IMR-90 (cell line): ENCODE data around the gene HNRNPR. TPM values are rescaled to one million over a fixed set of nuclear protein-coding genes. Genes with fewer than 3 reads are reported as not detected.

Source experiments
- ATAC-seq: fragments of 200-7000 bp; cut with Tn5 transposase; 2 replicates; pipeline ENCODE4 v1.9.1; 2020; ENCODE audit warnings: low read depth, mild to moderate bottlenecking, moderate library complexity
- BruUV-seq: library from RNA; stranded (reverse); fragments of 400-500 nt; replicated peaks from 2 replicates; lab custom pipeline; 2021; lab: Mats Ljungman, UMichigan
- CTCF ChIA-PET: fragments of 300-600 bp; formaldehyde crosslinking; extraction: SDS; loops from one replicate; lab custom pipeline; 2021; ENCODE audit warnings: antibody characterized with exemption; lab: Yijun Ruan, JAX
- POLR2A ChIA-PET: fragments of 300-600 bp; sonication (Branson Sonifier 250); formaldehyde crosslinking; loops from one replicate; lab custom pipeline; 2022; ENCODE audit warnings: antibody characterized with exemption; ENCODE audit not compliant: unreplicated experiment; lab: Charles Lee
- DNase-seq: peaks from one replicate; pipeline ENCODE4 v3.0.0; 2013
- H2AFZ ChIP-seq: replicated peaks from 2 replicates; pipeline ENCODE3; 2013; ENCODE audit warnings: low read length, mild to moderate bottlenecking; ENCODE audit not compliant: poor library complexity
- H2AK5ac ChIP-seq: 2 replicates; pipeline ENCODE4 v1.6.1; 2013; ENCODE audit warnings: low read depth, low read length, inconsistent platforms
- H2AK9ac ChIP-seq: replicated peaks from 2 replicates; pipeline ENCODE3; 2013; ENCODE audit warnings: mild to moderate bottlenecking, low read depth, low read length, moderate library complexity; ENCODE audit not compliant: poor library complexity
- H2BK120ac ChIP-seq: 2 replicates; pipeline ENCODE4 v1.6.1; 2013; ENCODE audit warnings: low read depth, low read length, inconsistent platforms
- H2BK15ac ChIP-seq: 3 replicates; pipeline ENCODE4 v1.6.1; 2013; ENCODE audit warnings: low read depth, low read length, inconsistent platforms
- H2BK20ac ChIP-seq: 2 replicates; pipeline ENCODE4 v1.6.1; 2013; ENCODE audit warnings: low read depth, mild to moderate bottlenecking, inconsistent platforms, low read length, moderate library complexity
- H2BK5ac ChIP-seq: 2 replicates; pipeline ENCODE4 v1.6.1; 2013; ENCODE audit warnings: mild to moderate bottlenecking, low read depth, low read length, inconsistent platforms; ENCODE audit not compliant: poor library complexity, severe bottlenecking
- H3K14ac ChIP-seq: replicated peaks from 2 replicates; pipeline ENCODE4 v1.6.1; 2013; ENCODE audit warnings: low read depth, low read length, inconsistent platforms
- H3K18ac ChIP-seq: 2 replicates; pipeline ENCODE4 v1.6.1; 2013; ENCODE audit warnings: low read depth, low read length, control low read depth
- H3K23ac ChIP-seq: 2 replicates; pipeline ENCODE4 v1.6.1; 2013; ENCODE audit warnings: low read depth, low read length, inconsistent platforms
- H3K27ac ChIP-seq: 2 replicates; pipeline ENCODE4 v1.5.1; 2013; ENCODE audit warnings: mild to moderate bottlenecking, control low read depth, low read length; ENCODE audit not compliant: insufficient read depth
- H3K27me3 ChIP-seq: 2 replicates; pipeline ENCODE4 v1.6.1; 2013; ENCODE audit warnings: low read length; ENCODE audit not compliant: control insufficient read depth, insufficient read depth
- H3K36me3 ChIP-seq: 2 replicates; pipeline ENCODE4 v1.6.1; 2013; ENCODE audit warnings: low read length, mixed read lengths; ENCODE audit not compliant: control insufficient read depth, insufficient read depth
- H3K4ac ChIP-seq: 2 replicates; pipeline ENCODE4 v1.6.1; 2013; ENCODE audit warnings: low read depth, low read length, inconsistent platforms
- H3K4me1 ChIP-seq: 2 replicates; pipeline ENCODE4 v1.6.1; 2013; ENCODE audit warnings: low read length, mixed read lengths; ENCODE audit not compliant: control insufficient read depth, insufficient read depth
- H3K4me2 ChIP-seq: 2 replicates; pipeline ENCODE4 v1.6.1; 2013; ENCODE audit warnings: low read depth, mild to moderate bottlenecking, control low read depth, low read length, moderate library complexity
- H3K4me3 ChIP-seq: 2 replicates; pipeline ENCODE4 v1.5.1; 2013; ENCODE audit warnings: low read depth, mild to moderate bottlenecking, control low read depth, low read length, moderate library complexity; ENCODE audit not compliant: insufficient read depth
- H3K56ac ChIP-seq: 2 replicates; pipeline ENCODE4 v1.6.1; 2013; ENCODE audit warnings: low read length, inconsistent platforms; ENCODE audit not compliant: insufficient read depth; ENCODE audit errors: extremely low read depth
- H3K79me1 ChIP-seq, 2 experiments: 2 replicates each; pipeline ENCODE4 v1.6.1; 2013; ENCODE audit warnings: low read length in 2 of 2, inconsistent platforms in 1 of 2, low read depth in 1 of 2
- H3K9ac ChIP-seq: 2 replicates; pipeline ENCODE4 v1.6.1; 2013; ENCODE audit warnings: low read depth, low read length, control low read depth
- H3K9me1 ChIP-seq: 2 replicates; pipeline ENCODE4 v1.6.1; 2013; ENCODE audit warnings: low read length, inconsistent platforms; ENCODE audit not compliant: insufficient read depth
- H3K9me3 ChIP-seq: 2 replicates; pipeline ENCODE4 v1.6.1; 2013; ENCODE audit warnings: low read length; ENCODE audit not compliant: control insufficient read depth, insufficient read depth
- H4K20me1 ChIP-seq: 2 replicates; pipeline ENCODE4 v1.6.1; 2013; ENCODE audit warnings: low read length, inconsistent platforms; ENCODE audit not compliant: insufficient read depth
- H4K5ac ChIP-seq: 2 replicates; pipeline ENCODE4 v1.6.1; 2013; ENCODE audit warnings: mild to moderate bottlenecking, low read depth, low read length, control low read depth
- H4K8ac ChIP-seq, 2 experiments: 2 replicates each; pipeline ENCODE4 v1.6.1; 2013; ENCODE audit warnings: low read depth in 2 of 2, low read length in 2 of 2, control low read depth in 1 of 2, inconsistent platforms in 1 of 2
- H4K91ac ChIP-seq: 2 replicates; pipeline ENCODE4 v1.6.1; 2013; ENCODE audit warnings: low read depth, low read length, inconsistent platforms; ENCODE audit not compliant: insufficient read depth
- RAD21 ChIP-seq: IDR thresholded peaks from 2 replicates; pipeline ENCODE4 v1.6.1; 2012; ENCODE audit warnings: low read length, improper control_type of control experiment
- RCOR1 ChIP-seq: IDR thresholded peaks from 2 replicates; pipeline ENCODE4 v1.6.1; 2012; ENCODE audit warnings: mild to moderate bottlenecking, low read length, improper control_type of control experiment; ENCODE audit not compliant: insufficient replicate concordance
- RFX5 ChIP-seq: IDR thresholded peaks from 2 replicates; pipeline ENCODE4 v1.8.0; 2012; ENCODE audit warnings: low read depth, mild to moderate bottlenecking, low read length, moderate library complexity
- WGBS, 2 experiments: methylation state at CpG; one replicate each; pipeline versions ENCODE4 v1.1.5 to v1.1.7; 2013; ENCODE audit warnings: missing lambda C conversion rate in 2 of 2; ENCODE audit not compliant: insufficient read length in 1 of 2; ENCODE audit errors: extremely low coverage in 2 of 2; 5-methylcytosine and 5-hydroxymethylcytosine counted together
- dilution Hi-C: fragments of 300-500 bp; cut with HindIII; formaldehyde crosslinking; loops from one replicate; pipeline ENCODE4 v1.14.3; 2018; ENCODE audit warnings: low sequenced_read_pairs; ENCODE audit not compliant: unreplicated experiment
- in situ Hi-C: fragments of 300-500 bp; cut with MboI; formaldehyde crosslinking; loops from 3 replicates; pipeline ENCODE4 v1.14.3; 2019; ENCODE audit warnings: low sequenced_read_pairs, inconsistent platforms, mixed read lengths
- intact Hi-C: fragments of 100-400 bp; cut with micrococcal nuclease; formaldehyde crosslinking; loops from 2 replicates; pipeline ENCODE4 v1.10.0; 2022
- polyA plus RNA-seq, 3 experiments: library from polyadenylated mRNA; depleted of rRNA; stranded (reverse); fragments of >200 nt; gene quantifications; 2 replicates each; pipeline ENCODE4 v1.2.3, GENCODE V29; 2012; ENCODE audit warnings: low replicate concordance in 1 of 3
- total RNA-seq: library from RNA; depleted of rRNA; stranded (reverse); fragments of >200 nt; gene quantifications from 2 replicates; pipeline ENCODE4 v1.2.3, GENCODE V29; 2012

Gene HNRNPR
- total and polyA plus RNA-seq, 2 of the 4 experiments (the other 2 are of a cell fraction), result 99.7 to 111 TPM

- H3K27ac ChIP-seq, result no peak overlapping the region
- no peak overlapping the region for H2BK15ac ChIP-seq
- no peak overlapping the region for H4K5ac ChIP-seq
- no peak overlapping the region for H2AFZ ChIP-seq
- WGBS, 2 experiments, result no CpG with 5 or more reads among the region's 3 CpGs
- no peak overlapping the region for H3K14ac ChIP-seq
- H3K27me3 ChIP-seq, result no peaks in the 10 kb centered on the region
- no peak overlapping the region for H3K56ac ChIP-seq
- no peak overlapping the region for H2AK5ac ChIP-seq
- in situ Hi-C loops, result no loop called here
- DNase-seq (no peak), ATAC-seq (no peak)
- ChIA-PET POLR2A (no interaction called here), CTCF (no interaction called here)
- H3K79me1 ChIP-seq, result peaks cover 6 to 34% of the 10 kb centered on the region in 2 experiments
- no peak overlapping the region for H2BK5ac ChIP-seq
- H3K4me3 ChIP-seq, result no peak overlapping the region
- H2BK20ac ChIP-seq, result no peak overlapping the region
- H3K9ac ChIP-seq, result no peak overlapping the region
- dilution Hi-C loops, result no loop called here
- no peak overlapping the region for H4K8ac ChIP-seq
- BruUV-seq, result no TSS peak
- no peak overlapping the region for H3K4ac ChIP-seq
- H2BK120ac ChIP-seq, result no peak overlapping the region
- H3K23ac ChIP-seq, result no peak overlapping the region
- no peak overlapping the region for H3K4me2 ChIP-seq
- 0 out of 2 replicates have a peak, but pooled peaks cover 4% of the 10 kb centered on the region for H4K20me1 ChIP-seq
- intact Hi-C loops, result no loop called here
- TF ChIP-seq RAD21 (no peak), RFX5 (no peak), RCOR1 (no peak)
- peaks cover 7% of the 10 kb centered on the region; the same call in 1 of the 2 replicates for H3K36me3 ChIP-seq
- H2AK9ac ChIP-seq, result no peak overlapping the region
- H3K4me1 ChIP-seq, result peaks cover 3% of the 10 kb centered on the region; the same call in 1 of the 2 replicates
- H3K9me1 ChIP-seq, result no peaks in the 10 kb centered on the region; the same call in none of the 2 replicates
- H4K91ac ChIP-seq, result no peak overlapping the region
- H3K9me3 ChIP-seq, result no peaks in the 10 kb centered on the region
- H3K18ac ChIP-seq, result no peak overlapping the region
These were observed 55.4 kb downstream of the HNRNPR start for GRCh38 chr1:23288671-23289070.
